Stimulated activated memory B cell treated with anti-CD40 and anti-IgM and Interleukin-4, amounts not matched to agents 10 μg/mL and 1 μg/mL and 100 μg/mL, for 72 hours (primary cell): ENCODE results near the gene NAALADL2.
"Not testable (repeated sequence)": the region's sequence is repeated elsewhere in the genome, so short reads cannot be mapped to it uniquely, and the experiment has no call there.

Source experiments
- ATAC-seq: fragments of 150-1000 bp; cut with Tn5 transposase; 2 replicates; pipeline ENCODE4 v1.10.0; 2021
- H3K27ac Mint-ChIP-seq: one replicate; pipeline ENCODE4 v1.8.0; 2022; ENCODE audit warnings: mild to moderate bottlenecking, mixed read lengths
- H3K27me3 Mint-ChIP-seq: one replicate; pipeline ENCODE4 v1.8.0; 2022; ENCODE audit warnings: mixed read lengths
- H3K36me3 Mint-ChIP-seq: one replicate; pipeline ENCODE4 v1.8.0; 2022; ENCODE audit warnings: mixed read lengths
- H3K4me1 Mint-ChIP-seq: one replicate; pipeline ENCODE4 v1.8.0; 2022; ENCODE audit warnings: mixed read lengths
- H3K4me3 Mint-ChIP-seq: one replicate; pipeline ENCODE4 v1.8.0; 2022; ENCODE audit warnings: mild to moderate bottlenecking, moderate library complexity, mixed read lengths
- H3K9me3 Mint-ChIP-seq: one replicate; pipeline ENCODE4 v1.8.0; 2022; ENCODE audit warnings: mixed read lengths

The NAALADL2 gene

GRCh38 chr3:175430983-175431773 is 572.0 kb downstream of the NAALADL2 start:
- H3K4me1 Mint-ChIP-seq, result no peaks in the 10 kb centered on the region
- no peaks in the 10 kb centered on the region for H3K9me3 Mint-ChIP-seq
- H3K27me3 Mint-ChIP-seq, result no peaks in the 10 kb centered on the region
- no peak for ATAC-seq
- no peaks in the 10 kb centered on the region for H3K36me3 Mint-ChIP-seq
- no peak overlapping the region for H3K4me3 Mint-ChIP-seq
- H3K27ac Mint-ChIP-seq, result no peak overlapping the region

- Mint-ChIP-seq H3K4me1 (no peaks in the 10 kb centered on the region), H3K27me3 (no peaks in the 10 kb centered on the region)
These were observed 573.4 kb downstream of the NAALADL2 start for GRCh38 chr3:175432376-175433025.

GRCh38 chr3:175433026-175433674 is 574.0 kb downstream of the NAALADL2 start:
- Mint-ChIP-seq H3K27me3 (no peaks in the 10 kb centered on the region), H3K27ac (no peak overlapping the region), H3K36me3 (no peaks in the 10 kb centered on the region), H3K9me3 (no peaks in the 10 kb centered on the region), H3K4me1 (no peaks in the 10 kb centered on the region), H3K4me3 (no peak overlapping the region)
- ATAC-seq, result no peak

More at GRCh38 chr3:175432376-175433025, 573.4 kb downstream of the NAALADL2 start:
- Mint-ChIP-seq H3K27ac (no peak overlapping the region), H3K4me3 (no peak overlapping the region), H3K9me3 (no peaks in the 10 kb centered on the region), H3K36me3 (no peaks in the 10 kb centered on the region)
- ATAC-seq, result no peak

GRCh38 chr3:175434561-175434960 is 575.4 kb downstream of the NAALADL2 start:
- no peak for ATAC-seq
- Mint-ChIP-seq H3K9me3 (peaks cover 6% of the 10 kb centered on the region), H3K27ac (no peak overlapping the region), H3K36me3 (no peaks in the 10 kb centered on the region), H3K4me3 (no peak overlapping the region), H3K4me1 (no peaks in the 10 kb centered on the region), H3K27me3 (no peaks in the 10 kb centered on the region)

- Mint-ChIP-seq H3K9me3 (peaks cover 15% of the 10 kb centered on the region), H3K27me3 (no peaks in the 10 kb centered on the region), H3K4me1 (no peaks in the 10 kb centered on the region), H3K4me3 (no peak overlapping the region), H3K27ac (no peak overlapping the region), H3K36me3 (no peaks in the 10 kb centered on the region)
- ATAC-seq, result no peak
These were observed 584.5 kb downstream of the NAALADL2 start for GRCh38 chr3:175443682-175444081.

GRCh38 chr3:175445741-175446140 is 586.6 kb downstream of the NAALADL2 start:
- Mint-ChIP-seq H3K36me3 (no peaks in the 10 kb centered on the region), H3K4me1 (no peaks in the 10 kb centered on the region), H3K4me3 (no peak overlapping the region), H3K9me3 (peaks cover 2% of the 10 kb centered on the region), H3K27me3 (no peaks in the 10 kb centered on the region), H3K27ac (no peak overlapping the region)
- no peak for ATAC-seq

GRCh38 chr3:175447521-175447920 is 588.4 kb downstream of the NAALADL2 start:
- Mint-ChIP-seq H3K4me3 (no peak overlapping the region), H3K36me3 (no peaks in the 10 kb centered on the region), H3K4me1 (no peaks in the 10 kb centered on the region), H3K9me3 (no peaks in the 10 kb centered on the region), H3K27ac (no peak overlapping the region), H3K27me3 (no peaks in the 10 kb centered on the region)
- no peak for ATAC-seq

- peaks cover 3% of the 10 kb centered on the region for H3K9me3 Mint-ChIP-seq
- no peaks in the 10 kb centered on the region for H3K4me1 Mint-ChIP-seq
- H3K4me3 Mint-ChIP-seq, result no peak overlapping the region
- H3K36me3 Mint-ChIP-seq, result no peaks in the 10 kb centered on the region
- no peak overlapping the region for H3K27ac Mint-ChIP-seq
- H3K27me3 Mint-ChIP-seq, result no peaks in the 10 kb centered on the region
- no peak for ATAC-seq
These were observed 594.2 kb downstream of the NAALADL2 start for GRCh38 chr3:175453361-175453760.

GRCh38 chr3:175456466-175456865 is 597.3 kb downstream of the NAALADL2 start:
- no peak for ATAC-seq
- no peaks in the 10 kb centered on the region for H3K4me1 Mint-ChIP-seq
- no peak overlapping the region for H3K27ac Mint-ChIP-seq
- H3K36me3 Mint-ChIP-seq, result no peaks in the 10 kb centered on the region
- no peaks in the 10 kb centered on the region for H3K27me3 Mint-ChIP-seq
- no peak overlapping the region for H3K4me3 Mint-ChIP-seq
- peaks cover 7% of the 10 kb centered on the region for H3K9me3 Mint-ChIP-seq

GRCh38 chr3:175457301-175457700 is 598.2 kb downstream of the NAALADL2 start:
- Mint-ChIP-seq H3K9me3 (peaks cover 11% of the 10 kb centered on the region), H3K4me1 (no peaks in the 10 kb centered on the region), H3K4me3 (no peak overlapping the region), H3K27ac (no peak overlapping the region), H3K36me3 (no peaks in the 10 kb centered on the region), H3K27me3 (no peaks in the 10 kb centered on the region)
- ATAC-seq, result peak; percentile 8

- H3K4me3 Mint-ChIP-seq, H3K36me3 Mint-ChIP-seq, H3K4me1 Mint-ChIP-seq, H3K27ac Mint-ChIP-seq, ATAC-seq, H3K27me3 Mint-ChIP-seq: not testable (repeated sequence)
- H3K9me3 Mint-ChIP-seq, result peaks cover 11% of the 10 kb centered on the region
These were observed 601.8 kb downstream of the NAALADL2 start for GRCh38 chr3:175460849-175461399.

- peaks cover 8% of the 10 kb centered on the region for H3K9me3 Mint-ChIP-seq
- H3K36me3 Mint-ChIP-seq, result no peaks in the 10 kb centered on the region
- no peak for ATAC-seq
- H3K4me1 Mint-ChIP-seq, result no peaks in the 10 kb centered on the region
- H3K4me3 Mint-ChIP-seq, result no peak overlapping the region
- H3K27me3 Mint-ChIP-seq, result no peaks in the 10 kb centered on the region
- no peak overlapping the region for H3K27ac Mint-ChIP-seq
These were observed 605.2 kb downstream of the NAALADL2 start for GRCh38 chr3:175464362-175464761.

- H3K9me3 Mint-ChIP-seq, result no peaks in the 10 kb centered on the region
- H3K27ac Mint-ChIP-seq, result no peak overlapping the region
- ATAC-seq, result no peak
- H3K36me3 Mint-ChIP-seq, result no peaks in the 10 kb centered on the region
- no peak overlapping the region for H3K4me3 Mint-ChIP-seq
- no peaks in the 10 kb centered on the region for H3K4me1 Mint-ChIP-seq
- H3K27me3 Mint-ChIP-seq, result no peaks in the 10 kb centered on the region
These were observed 610.0 kb downstream of the NAALADL2 start for GRCh38 chr3:175469124-175469523.

GRCh38 chr3:175475765-175476164 is 616.6 kb downstream of the NAALADL2 start:
- no peaks in the 10 kb centered on the region for H3K9me3 Mint-ChIP-seq
- no peaks in the 10 kb centered on the region for H3K36me3 Mint-ChIP-seq
- H3K27me3 Mint-ChIP-seq, result no peaks in the 10 kb centered on the region
- no peaks in the 10 kb centered on the region for H3K4me1 Mint-ChIP-seq
- ATAC-seq, result no peak
- no peak overlapping the region for H3K4me3 Mint-ChIP-seq
- H3K27ac Mint-ChIP-seq, result no peak overlapping the region

GRCh38 chr3:175476489-175476888 is 617.4 kb downstream of the NAALADL2 start:
- Mint-ChIP-seq H3K4me3 (no peak overlapping the region), H3K9me3 (no peaks in the 10 kb centered on the region), H3K27me3 (no peaks in the 10 kb centered on the region), H3K4me1 (no peaks in the 10 kb centered on the region), H3K27ac (no peak overlapping the region), H3K36me3 (no peaks in the 10 kb centered on the region)
- ATAC-seq, result no peak
